ENCODE data around the gene OPTC. TPM values are rescaled to one million over a fixed set of nuclear protein-coding genes. Genes with fewer than 3 reads are reported as not detected.
A peak's percentile ranks its signal among the peaks of the same experiment; 100 is the strongest.
"Not testable (repeated sequence)": the region's sequence is repeated elsewhere in the genome, so short reads cannot be mapped to it uniquely, and the experiment has no call there.

Gene OPTC, protein sequence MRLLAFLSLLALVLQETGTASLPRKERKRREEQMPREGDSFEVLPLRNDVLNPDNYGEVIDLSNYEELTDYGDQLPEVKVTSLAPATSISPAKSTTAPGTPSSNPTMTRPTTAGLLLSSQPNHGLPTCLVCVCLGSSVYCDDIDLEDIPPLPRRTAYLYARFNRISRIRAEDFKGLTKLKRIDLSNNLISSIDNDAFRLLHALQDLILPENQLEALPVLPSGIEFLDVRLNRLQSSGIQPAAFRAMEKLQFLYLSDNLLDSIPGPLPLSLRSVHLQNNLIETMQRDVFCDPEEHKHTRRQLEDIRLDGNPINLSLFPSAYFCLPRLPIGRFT
- not detected in 2 replicates for total RNA-seq

DNA sequence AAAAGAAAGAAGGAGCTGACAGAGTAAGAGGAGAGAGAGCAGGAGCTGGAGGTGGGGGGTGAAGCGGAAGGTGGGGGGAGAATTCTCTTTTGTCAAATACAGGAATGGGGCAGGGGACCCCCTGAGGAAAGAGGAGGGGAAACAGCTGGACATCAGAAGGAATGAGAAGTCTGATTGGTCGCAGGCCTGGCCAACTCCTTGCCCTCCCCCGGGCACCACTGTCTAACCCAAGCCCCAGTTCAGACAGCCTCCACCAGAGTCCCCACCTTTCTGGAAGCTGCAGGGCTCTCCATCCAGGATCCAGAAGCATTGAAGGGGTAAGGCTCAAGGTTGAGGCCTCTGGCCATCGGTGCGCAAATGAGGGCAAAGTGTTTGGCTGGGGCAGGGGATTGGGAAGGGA is at the start of gene OPTC:
OPTC (plus strand) TSS at position 253 of the 400 bp plus-strand sequence. CDS start 1,853 bp downstream, outside the sequence.
- DNase-seq (ENCODE audit: low read depth), result no peak

DNA sequence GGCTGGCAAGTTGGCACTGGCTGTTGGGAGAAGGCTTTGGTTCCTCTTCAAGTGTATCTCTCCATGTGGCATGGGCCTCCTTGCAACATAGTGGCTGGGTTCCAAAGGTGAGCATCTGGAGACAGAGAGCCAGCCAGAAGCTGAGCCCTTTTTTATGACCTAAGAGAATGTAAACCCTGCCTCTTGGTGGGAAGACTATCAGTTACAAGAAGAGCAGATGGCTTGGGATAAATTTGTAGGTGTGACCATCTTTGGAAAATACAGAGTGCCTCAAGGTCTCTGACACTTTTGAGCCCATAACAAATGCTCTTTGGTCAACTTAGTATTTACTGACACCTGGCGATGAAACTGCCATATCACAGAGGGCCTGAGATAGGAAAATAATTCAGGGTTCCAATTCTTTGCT is 49.8 kb upstream of the OPTC start:
- no peak for DNase-seq (ENCODE audit: low read depth)

DNA sequence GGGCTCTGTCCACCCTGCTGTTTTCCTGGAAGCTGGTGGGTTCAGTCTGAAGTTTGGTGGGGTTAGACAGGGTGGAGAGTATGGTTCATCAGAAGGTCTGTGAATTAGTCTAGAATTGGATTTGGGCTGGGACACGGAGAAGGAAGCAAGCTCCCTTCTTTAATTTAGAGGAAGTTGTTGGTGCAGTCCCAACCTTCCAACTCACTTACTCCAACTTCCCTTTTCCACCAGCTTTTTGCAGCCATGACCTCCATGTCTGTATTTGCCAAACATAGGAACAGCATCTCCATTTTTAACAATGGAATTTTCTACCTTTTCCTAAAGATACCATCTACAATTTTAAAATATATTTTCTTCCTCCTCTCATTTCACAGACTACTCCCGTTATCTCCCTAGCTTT is 46.8 kb upstream of the OPTC start:
- DNase-seq (ENCODE audit: low read depth), result no peak

DNA sequence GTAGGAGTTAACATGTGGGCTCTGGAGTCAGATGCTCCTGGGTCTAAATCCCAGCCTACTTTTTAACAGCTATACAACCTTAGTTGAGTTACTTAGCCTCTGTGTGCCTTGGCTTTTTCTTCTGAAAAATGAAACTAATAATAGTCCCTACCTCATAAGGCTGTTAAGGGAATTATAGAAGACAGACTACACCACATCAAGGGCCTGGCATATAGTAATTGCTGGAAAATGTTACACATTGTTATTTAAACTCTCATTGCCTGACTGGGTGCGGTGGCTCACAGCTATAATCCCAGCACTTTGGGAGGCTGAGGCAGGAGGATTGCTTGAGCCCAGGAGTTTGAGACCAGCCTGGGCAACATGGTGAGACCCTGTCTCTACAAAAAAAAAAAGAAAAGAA is 46.4 kb upstream of the OPTC start:
- not testable (repeated sequence) for DNase-seq (ENCODE audit: low read depth)

DNA sequence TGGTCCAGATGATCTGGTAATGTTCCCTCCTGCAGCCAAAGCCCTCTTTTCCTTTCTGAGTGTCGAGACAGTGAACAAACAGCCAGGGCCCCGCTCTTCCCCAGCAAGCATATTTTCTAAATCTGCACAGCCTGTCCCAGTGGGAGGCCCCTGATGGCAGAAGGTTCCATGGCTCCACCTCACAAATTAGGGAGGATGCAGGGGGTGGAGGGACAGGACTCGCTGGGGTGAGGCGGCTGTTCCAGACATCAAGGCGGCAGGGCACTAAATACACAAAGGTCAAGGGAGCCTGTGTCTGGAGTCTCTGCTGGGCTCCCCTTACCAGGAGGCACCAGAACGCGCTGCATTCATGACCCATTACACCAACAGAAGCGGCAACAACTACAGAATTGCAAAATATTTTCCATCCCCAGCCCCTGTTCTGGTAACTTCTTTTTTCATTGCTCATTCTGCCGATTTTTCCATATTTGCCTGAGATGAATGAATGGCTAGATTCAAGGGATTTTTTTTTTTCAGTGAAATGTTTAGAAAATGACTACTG is 45.4 kb upstream of the OPTC start:
- no peak for DNase-seq (ENCODE audit: low read depth)

DNA sequence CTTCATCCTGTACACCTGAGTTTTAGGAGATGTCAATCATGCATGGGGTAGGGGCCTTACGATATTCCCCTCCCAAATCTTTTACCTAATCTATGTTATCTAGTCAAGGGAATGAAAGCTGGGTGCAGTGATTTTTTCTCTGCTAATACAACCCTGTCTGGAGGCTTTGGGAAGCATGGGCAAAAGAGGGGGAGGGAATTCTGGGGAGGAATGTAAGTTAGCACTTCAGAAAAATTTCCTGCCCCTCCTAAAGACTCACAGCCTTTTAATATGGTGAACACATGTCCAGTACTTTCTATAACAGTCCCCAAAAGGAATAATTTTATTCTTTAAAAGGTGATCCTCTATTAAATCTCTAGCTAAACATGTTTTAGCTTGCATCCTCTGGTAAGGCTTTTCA is 44.0 kb upstream of the OPTC start:
- no peak for DNase-seq (ENCODE audit: low read depth)

DNA sequence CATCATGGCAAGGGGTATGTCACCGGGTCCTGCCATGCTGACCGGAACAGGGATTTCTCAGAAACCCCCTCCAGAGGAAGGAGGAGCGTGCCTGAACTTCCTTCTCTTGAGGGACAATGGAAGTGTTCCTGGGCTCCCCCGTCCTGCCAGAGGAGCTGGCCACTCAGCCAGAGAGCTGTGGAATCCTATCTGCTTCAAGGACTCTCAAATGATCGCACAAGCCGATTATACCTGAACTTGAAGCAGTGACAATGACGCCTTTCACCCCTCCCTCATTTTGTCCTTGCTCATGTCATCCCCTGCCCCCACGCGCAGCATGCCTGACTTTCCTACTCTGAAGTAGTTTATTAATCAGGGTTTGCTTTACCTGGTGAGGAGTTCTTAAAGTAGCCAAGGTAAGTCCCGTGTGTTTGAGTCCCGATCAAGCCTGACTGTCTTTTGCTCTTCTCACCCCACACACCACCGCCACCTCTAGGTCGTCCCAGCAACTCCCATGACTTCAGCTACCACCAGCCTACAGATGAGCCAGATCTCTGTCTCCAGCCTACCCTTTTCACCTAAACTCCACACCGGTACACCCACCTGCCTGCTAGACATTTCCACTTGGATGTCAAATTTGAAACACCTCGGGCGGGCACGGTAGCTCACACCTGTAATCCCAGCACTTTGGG is 43.3 kb upstream of the OPTC start:
- no peak for DNase-seq (ENCODE audit: low read depth)

DNA sequence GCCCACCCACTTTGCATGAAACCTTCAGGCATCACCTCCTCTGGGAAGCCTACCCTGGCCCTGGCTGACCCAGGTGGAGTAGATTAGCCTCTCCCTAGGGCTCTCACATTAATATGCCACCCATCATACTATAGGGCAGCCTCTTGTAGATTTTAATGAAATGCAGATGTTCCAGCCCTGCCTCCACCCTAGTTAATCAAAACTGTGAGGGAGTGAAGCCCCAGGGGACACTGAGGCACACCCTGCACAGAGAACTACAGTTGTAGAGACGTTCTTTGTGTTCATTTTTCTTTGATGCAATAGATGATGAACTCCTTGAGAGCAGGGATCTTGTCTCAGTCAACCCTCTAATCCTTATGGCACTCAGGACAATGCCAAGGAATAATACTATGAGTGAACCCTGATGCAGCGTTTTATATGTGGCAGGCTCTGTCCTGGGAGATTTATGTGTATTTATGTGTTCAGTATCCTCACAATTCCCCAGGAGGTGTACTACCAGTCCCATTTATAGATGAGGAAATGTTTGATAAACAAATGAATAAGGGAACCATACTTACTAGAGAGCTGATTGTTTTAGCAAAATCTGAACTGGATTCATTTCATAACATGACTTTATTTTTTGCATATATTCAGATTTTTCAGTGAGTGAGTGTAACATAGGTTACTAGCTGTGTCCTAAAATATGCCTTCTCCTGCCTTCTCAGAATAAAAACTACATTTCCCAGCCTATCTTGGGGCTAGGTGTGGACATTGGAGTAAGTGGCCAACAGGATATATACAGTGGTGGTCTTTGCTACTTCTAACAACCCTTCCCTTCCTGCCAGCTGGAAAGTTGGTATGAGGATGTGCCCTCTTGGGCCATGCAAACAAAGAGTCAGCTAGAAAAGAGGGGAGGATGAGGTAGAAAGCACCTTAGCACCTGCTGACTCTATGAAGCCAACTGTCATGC is 41.8 kb upstream of the OPTC start:
- DNase-seq (ENCODE audit: low read depth), result no peak

DNA sequence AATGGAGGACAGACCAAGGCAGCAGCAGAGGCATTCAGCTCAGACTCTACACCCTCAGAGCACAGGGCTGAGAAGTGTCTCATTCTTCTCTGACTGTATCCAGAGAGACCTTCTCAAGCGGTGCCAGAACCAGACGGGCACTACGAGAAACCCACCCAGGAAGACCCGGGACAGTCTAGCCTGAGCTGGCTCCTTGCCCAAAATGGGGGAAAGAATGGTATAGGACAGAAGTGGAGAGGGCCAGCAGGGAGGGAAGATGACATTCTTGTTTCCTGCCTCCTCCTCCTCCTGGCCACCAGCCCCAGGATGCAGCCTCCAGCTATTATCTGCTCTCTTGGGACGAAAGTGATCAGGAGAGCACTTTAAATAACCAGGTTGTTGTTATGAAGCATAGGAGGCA is 40.9 kb upstream of the OPTC start:
- DNase-seq (ENCODE audit: low read depth), result no peak

DNA sequence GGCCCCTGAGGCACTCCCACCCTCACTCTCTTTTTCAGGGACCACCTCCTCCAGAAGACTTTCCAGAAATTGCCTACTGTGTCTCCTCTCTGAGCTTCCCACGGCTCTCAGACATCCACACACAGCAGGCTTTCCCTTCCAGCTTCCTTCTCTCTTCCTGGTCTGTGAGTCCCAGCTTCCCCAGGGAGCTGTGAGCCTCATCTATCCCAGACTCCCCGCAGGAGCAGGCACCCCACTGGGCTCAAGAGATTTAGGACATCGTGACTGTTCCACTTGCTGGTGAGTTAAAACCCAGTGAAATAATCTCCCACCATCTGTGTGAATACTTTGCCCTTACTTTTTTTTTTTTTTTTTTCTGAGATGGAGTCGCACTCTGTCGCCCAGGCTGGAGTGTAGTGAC is 40.3 kb upstream of the OPTC start:
- DNase-seq (ENCODE audit: low read depth), result no peak

DNA sequence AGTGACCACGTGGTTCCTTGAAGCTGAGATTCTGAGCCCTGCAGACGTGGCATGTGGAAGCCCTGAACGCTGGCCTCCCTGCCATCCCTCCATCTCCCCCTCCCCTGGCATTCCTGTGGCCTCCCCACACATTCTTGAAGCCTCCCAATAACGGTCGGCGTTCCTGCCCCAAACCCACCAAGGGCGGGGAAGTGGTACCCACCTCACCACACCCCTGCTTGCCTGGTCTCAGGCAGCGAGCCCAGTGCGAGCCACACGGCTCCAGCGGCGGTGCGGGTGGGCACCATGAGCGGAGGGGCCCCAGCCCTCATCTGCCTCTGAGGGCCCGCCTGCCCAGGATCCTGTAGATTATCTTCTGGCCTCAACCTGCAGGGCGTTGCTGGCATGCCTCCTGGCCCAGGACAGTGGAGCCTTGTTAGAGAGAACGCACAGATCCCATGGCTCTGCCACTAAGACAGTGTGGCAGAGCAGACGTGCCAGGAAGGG is 38.9 kb upstream of the OPTC start:
- peak; percentile 16 for DNase-seq (ENCODE audit: low read depth)

DNA sequence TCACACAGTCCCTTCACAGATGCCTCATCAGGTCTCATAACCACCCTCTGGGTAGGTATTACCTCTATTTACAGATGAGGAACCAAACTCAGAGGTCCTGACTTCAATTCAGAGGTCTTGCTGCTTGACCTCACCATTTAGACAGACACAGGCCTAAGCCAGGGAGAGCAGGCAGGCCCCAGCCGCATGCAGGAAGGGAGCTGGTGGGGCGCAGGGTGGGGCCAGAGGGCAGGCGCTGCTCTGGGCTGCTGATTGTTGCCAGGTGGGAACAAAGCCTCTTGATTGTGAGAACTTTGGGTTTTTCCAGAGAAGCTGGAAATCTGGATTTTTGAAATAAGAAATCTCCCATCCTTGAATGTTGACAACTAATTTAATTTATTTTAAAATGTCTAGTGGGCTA is 38.2 kb upstream of the OPTC start:
- DNase-seq (ENCODE audit: low read depth), result no peak

DNA sequence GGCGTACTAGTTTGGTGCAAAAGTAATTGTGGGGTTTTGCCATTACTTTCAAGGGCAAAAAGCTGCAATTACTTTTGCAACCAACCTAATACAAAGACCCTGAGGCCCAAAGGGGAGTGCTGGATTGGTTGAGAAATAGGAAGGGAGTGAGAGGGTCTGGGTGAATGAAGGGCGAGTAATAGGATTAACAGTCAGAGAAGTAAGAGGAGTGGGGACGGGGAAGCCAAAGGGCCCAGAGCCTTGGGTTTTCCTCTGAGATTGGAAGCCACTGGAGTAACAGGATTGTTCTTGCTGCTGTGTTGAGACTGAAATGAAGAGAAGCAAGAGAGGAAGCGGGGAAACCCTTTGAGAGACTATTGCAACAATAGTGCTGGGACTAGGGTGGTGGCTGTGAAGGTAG is 37.4 kb upstream of the OPTC start:
- DNase-seq (ENCODE audit: low read depth), result no peak

DNA sequence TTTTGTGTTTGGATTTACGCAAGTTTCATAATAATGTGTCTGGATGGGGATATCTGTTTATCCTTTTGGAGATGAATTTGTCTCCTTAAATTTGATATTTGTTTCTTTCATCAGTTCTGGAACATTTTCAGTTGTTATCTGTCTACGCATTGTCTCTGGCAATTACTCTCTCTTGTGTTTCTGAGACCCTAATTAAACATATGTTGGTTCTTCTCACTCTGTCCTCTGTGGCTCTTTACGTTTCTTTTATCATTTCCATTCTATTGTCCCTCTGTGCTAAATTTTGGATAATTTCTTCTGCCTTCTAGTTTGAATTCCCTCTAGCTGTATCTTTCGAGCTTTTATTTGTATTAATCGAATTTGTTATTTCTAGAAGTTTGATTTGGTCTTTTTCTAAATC is 35.9 kb upstream of the OPTC start:
- no peak for DNase-seq (ENCODE audit: low read depth)

DNA sequence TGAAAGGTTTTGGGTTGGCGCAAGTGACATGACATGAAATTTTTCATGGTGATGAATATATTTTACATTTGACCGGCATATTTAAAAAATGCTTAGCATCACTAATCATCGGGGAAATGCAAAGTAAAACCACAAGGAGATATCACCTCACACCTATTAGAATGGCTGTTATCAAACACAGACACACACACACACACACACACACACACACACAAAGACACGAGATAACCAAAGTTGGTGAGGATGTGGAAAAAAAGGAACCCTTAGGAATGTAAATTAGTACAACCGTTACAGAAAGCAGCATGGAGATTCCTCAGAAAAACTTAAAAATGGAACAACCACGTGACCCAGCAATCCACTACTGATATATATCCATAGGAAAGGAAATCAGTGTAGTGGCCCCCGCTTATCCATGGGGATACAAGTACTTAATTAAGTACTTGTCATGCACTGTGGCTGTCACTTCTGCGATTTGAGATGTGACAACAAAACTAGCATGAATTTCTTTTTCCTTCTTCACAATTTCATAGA is 34.2 kb upstream of the OPTC start:
- DNase-seq (ENCODE audit: low read depth), result no peak

DNA sequence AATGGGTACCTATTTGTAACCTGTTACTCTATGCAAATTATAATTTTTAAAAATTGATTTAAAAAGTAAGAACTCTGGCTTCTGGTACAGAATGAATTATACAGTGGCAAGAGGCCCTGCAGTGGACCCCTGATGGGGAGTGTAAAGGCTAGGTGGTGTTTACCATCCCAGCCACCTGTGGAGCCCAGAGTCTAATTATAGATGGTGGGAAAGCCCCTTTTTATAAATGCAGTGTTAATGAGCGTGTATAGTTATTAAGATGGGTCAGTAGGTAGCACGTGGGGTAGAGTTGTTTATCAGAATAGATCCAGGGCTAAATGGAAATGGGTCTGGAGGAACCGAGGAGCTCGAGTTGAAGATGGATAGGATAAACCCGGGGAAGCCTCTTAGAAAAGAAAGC is 32.2 kb upstream of the OPTC start:
- DNase-seq (ENCODE audit: low read depth), result no peak

DNA sequence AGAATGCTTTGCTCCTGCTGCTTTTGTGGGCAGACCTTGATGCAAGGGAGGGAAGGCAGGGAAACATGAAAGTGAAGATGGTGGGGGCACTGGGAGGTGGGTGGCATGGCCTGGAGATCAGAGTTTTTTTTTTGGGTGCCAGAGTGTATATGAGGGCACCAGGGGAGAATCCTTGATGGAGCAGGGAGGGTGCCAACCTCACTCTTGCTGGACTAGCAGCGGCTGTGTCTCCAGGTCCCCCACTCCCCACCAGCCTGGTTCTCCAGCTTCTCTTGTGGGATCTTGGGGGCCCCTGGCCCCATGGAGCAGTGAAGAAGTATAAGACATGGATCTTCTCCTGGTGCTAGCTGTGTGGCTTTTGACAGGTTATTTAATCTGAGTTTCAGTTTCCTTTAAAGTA is 31.8 kb upstream of the OPTC start:
- no peak for DNase-seq (ENCODE audit: low read depth)

DNA sequence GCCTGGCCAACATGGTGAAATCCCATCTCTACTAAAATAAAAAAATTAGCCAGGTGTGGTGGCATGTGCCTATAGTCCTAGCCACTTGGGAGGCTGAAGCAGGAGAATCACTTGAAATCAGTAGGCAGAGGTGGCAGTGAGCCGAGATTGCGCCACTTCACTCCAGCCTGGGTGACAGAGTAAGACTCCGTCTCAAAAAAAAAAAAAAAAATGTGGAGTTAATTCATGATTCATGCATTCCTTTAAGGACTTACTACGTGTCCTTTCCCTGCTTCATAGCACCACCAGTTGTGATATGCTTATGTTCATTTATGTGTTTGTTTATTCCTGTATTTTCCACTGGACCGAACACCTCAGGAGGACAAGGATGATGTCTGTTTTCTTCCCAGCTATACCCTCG is 31.1 kb upstream of the OPTC start:
- peak; percentile 78 for DNase-seq (ENCODE audit: low read depth)

DNA sequence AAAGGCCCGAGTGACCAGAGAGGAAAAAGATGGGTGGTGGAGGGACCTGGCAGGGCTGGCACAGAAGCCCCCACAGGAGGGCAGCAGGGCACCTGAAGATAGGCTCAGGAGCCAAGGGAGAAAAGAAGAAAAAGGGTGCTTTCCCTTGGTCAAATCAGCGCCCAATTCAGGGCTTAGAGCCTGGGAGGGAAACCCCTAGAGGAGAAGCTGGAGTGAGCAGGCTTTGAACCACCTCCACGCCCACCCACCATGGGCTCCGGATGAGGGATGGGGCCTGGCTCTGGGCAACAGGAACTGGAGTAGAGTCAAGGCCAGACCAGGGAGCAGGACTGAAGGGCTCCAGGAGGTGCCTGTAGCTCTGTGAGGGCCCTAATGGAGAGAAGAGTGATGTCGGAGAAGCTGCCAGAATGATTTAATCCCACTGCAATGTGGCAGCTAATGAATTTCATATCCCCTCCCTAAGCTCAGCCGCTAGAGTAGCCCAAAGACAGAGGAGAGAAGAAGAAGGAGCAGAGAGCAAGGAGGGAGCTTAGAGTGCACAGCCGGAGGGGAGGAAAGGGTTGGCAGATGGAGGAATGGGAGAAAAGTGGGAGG is 30.4 kb upstream of the OPTC start:
- no peak for DNase-seq (ENCODE audit: low read depth)

DNA sequence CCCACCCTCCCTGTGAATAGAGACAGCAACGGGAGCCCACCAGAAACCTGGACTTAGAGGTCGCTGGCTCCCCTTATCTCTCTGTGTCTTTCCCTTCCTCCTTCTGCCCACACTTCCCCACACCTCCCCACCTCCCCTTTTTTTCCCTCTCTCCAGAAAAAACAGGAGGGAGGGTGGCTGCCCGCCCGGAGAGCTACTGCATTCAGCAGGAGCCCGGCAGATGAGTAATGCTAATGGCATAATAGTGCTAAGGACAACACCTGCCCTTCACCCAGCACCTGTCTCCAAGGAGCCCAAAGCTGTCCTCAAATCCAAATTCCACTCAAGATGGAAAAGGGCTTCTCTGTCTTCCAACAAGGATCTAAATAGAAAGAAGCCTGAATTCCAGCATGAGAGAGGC is 29.7 kb upstream of the OPTC start:
- DNase-seq (ENCODE audit: low read depth), result no peak

DNA sequence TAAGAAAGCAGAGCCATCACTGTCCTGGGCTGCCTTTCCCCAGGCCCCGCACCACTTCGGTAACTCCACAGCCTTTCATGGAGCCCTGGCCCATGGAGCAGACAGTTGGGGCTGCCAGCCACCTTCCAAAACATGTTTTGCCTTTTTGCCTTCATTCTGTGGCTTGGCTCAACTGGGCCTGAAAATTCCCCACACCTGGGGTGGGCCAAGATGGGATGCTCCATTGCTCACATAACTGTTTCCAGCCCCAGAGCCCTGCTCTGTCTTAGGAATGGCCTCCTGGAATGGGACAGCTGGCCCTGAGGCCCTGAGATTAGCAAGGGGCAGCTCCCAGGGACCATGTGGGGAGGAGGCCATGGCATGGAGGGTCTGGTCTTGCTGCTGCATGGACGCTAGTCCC is 29.2 kb upstream of the OPTC start:
- no peak for DNase-seq (ENCODE audit: low read depth)
